HG03060 (cell line): ENCODE results near the gene RIN3.

ENCODE experiments used
- ATAC-seq: cut with Tn5 transposase; IDR thresholded peaks from one replicate; pipeline ENCODE4 v1.9.1; 2021; ENCODE audit warnings: low read depth, moderate number of reproducible peaks; ENCODE audit not compliant: unreplicated experiment

RIN3 gene

GRCh38 chr14:92482621-92483319 lies 30.8 kb upstream of the RIN3 start:
- no peak for ATAC-seq

GRCh38 chr14:92484132-92484823 lies 29.3 kb upstream of the RIN3 start:
- ATAC-seq = no peak

GRCh38 chr14:92486881-92487280 lies 26.7 kb upstream of the RIN3 start:
- ATAC-seq = no peak

GRCh38 chr14:92487513-92488133 lies 26.0 kb upstream of the RIN3 start:
- ATAC-seq = no peak

- no peak for ATAC-seq
These were observed 24.0 kb upstream of the RIN3 start for GRCh38 chr14:92489394-92490238.

- ATAC-seq = no peak
These were observed 23.2 kb upstream of the RIN3 start for GRCh38 chr14:92490239-92490959.

GRCh38 chr14:92491782-92492181 lies 21.8 kb upstream of the RIN3 start:
- ATAC-seq = no peak

- ATAC-seq = no peak
These were observed 21.3 kb upstream of the RIN3 start for GRCh38 chr14:92492258-92492657.

- no peak for ATAC-seq
These were observed 20.6 kb upstream of the RIN3 start for GRCh38 chr14:92493024-92493423.

GRCh38 chr14:92493492-92493891 lies 20.1 kb upstream of the RIN3 start:
- no peak for ATAC-seq

GRCh38 chr14:92494512-92494911 lies 19.1 kb upstream of the RIN3 start:
- ATAC-seq = no peak

- no peak for ATAC-seq
These were observed 18.6 kb upstream of the RIN3 start for GRCh38 chr14:92495027-92495426.

- ATAC-seq = no peak
These were observed 17.3 kb upstream of the RIN3 start for GRCh38 chr14:92496191-92496857.

GRCh38 chr14:92497391-92497790 lies 16.2 kb upstream of the RIN3 start:
- no peak for ATAC-seq

- no peak for ATAC-seq
These were observed 14.3 kb upstream of the RIN3 start for GRCh38 chr14:92499234-92499633.

GRCh38 chr14:92500491-92500941 lies 13.1 kb upstream of the RIN3 start:
- no peak for ATAC-seq

GRCh38 chr14:92501891-92502351 lies 11.7 kb upstream of the RIN3 start:
- ATAC-seq = no peak

GRCh38 chr14:92502541-92503286 lies 10.9 kb upstream of the RIN3 start:
- no peak for ATAC-seq
